HepG2 (cell line): Measurements from ENCODE around the gene GFRA1. TPM values are rescaled to one million over a fixed set of nuclear protein-coding genes. Genes with fewer than 3 reads are reported as not detected.

ENCODE experiments used
- ATAC-seq: fragments of 200-7000 bp; cut with Tn5 transposase; 3 replicates; pipeline ENCODE4 v1.9.1; 2020; ENCODE audit warnings: mild to moderate bottlenecking, moderate library complexity
- BruUV-seq: library from RNA; stranded (reverse); fragments of 400-500 nt; replicated peaks from 2 replicates; lab custom pipeline; 2021; lab: Mats Ljungman, UMichigan
- CTCF ChIA-PET: fragments of 300-600 bp; formaldehyde crosslinking; extraction: SDS; loops from one replicate; lab custom pipeline; 2021; ENCODE audit warnings: low total read pairs, inconsistent platforms, low intra/inter-chr PET ratio; lab: Yijun Ruan, JAX
- POLR2A ChIA-PET: fragments of 350-600 bp; sonication (Branson Sonifier 250); formaldehyde crosslinking; loops from one replicate; lab custom pipeline; 2020; ENCODE audit warnings: antibody characterized with exemption, inconsistent platforms; lab: Yijun Ruan, JAX
- DNase-seq: peaks from one replicate; pipeline ENCODE4 v3.0.0-alpha.2; 2015; ENCODE audit warnings: low spot score
- FAIRE-seq: peaks from 3 replicates; lab custom pipeline; 2011; peaks lifted over from hg19 to GRCh38; lab: Jason Lieb, UNC
- H2AFZ ChIP-seq: one replicate; pipeline ENCODE4 v1.6.1; 2011; ENCODE audit warnings: low read length, inconsistent platforms
- H3K27ac ChIP-seq: fragments of 300-600 bp; 3 replicates; pipeline ENCODE4 v1.8.0; 2011; ENCODE audit warnings: mixed run types, mild to moderate bottlenecking, mixed read lengths, low read length, inconsistent platforms; ENCODE audit not compliant: insufficient read depth; ENCODE audit errors: extremely low read length
- H3K27me3 ChIP-seq, 2 experiments: fragments of 200-600 bp in 1 of 2; 2 replicates in 1 of 2; 3 replicates in 1 of 2; pipeline versions ENCODE4 v1.6.0 to v1.8.0; 2011; ENCODE audit warnings: low read length in 2 of 2, mild to moderate bottlenecking in 2 of 2, moderate library complexity in 2 of 2, inconsistent platforms in 1 of 2; ENCODE audit not compliant: insufficient read depth in 2 of 2, control insufficient read depth in 1 of 2
- H3K36me3 ChIP-seq, 2 experiments: fragments of 200-600 bp in 1 of 2; replicated peaks in 1 of 2; 2 replicates in 1 of 2; 3 replicates in 1 of 2; pipeline versions ENCODE4 v1.5.1 to v1.8.0; 2011; ENCODE audit warnings: low read length in 2 of 2, inconsistent platforms in 1 of 2; ENCODE audit not compliant: insufficient read depth in 2 of 2, control insufficient read depth in 1 of 2
- H3K4me1 ChIP-seq: 2 replicates; pipeline ENCODE4 v1.5.1; 2012; ENCODE audit warnings: low read length, inconsistent platforms; ENCODE audit not compliant: insufficient read depth
- H3K4me2 ChIP-seq: 2 replicates; pipeline ENCODE4 v1.6.0; 2011; ENCODE audit warnings: low read depth, low read length, inconsistent platforms
- H3K4me3 ChIP-seq, 3 experiments: fragments of 200-600 bp in 1 of 3; sonication (generic), shearing (Covaris generic) in 1 of 3; replicated peaks in 1 of 3; 2 replicates each; pipeline ENCODE4 v1.5.1; 2011 to 2016; ENCODE audit warnings: low read length in 3 of 3, inconsistent platforms in 2 of 3, low read depth in 2 of 3, mild to moderate bottlenecking in 2 of 3, control low read depth in 1 of 3, mixed read lengths in 1 of 3; ENCODE audit not compliant: insufficient read depth in 1 of 3
- H3K79me2 ChIP-seq: one replicate; pipeline ENCODE4 v1.6.1; 2011; ENCODE audit warnings: low read length, inconsistent platforms; ENCODE audit not compliant: insufficient read depth
- H3K9ac ChIP-seq: 2 replicates; pipeline ENCODE4 v1.6.0; 2011; ENCODE audit warnings: mild to moderate bottlenecking, low read depth, low read length, inconsistent platforms; ENCODE audit not compliant: insufficient read depth
- H3K9me3 ChIP-seq: 2 replicates; pipeline ENCODE4 v1.5.1; 2012; ENCODE audit warnings: mild to moderate bottlenecking, low read length
- H4K20me1 ChIP-seq: 2 replicates; pipeline ENCODE4 v1.6.0; 2011; ENCODE audit warnings: inconsistent platforms, mild to moderate bottlenecking, low read length, moderate library complexity; ENCODE audit not compliant: insufficient read depth
- AKAP8 ChIP-seq: sonication (generic); formaldehyde crosslinking; IDR thresholded peaks from 2 replicates; pipeline ENCODE4 v1.5.1; 2020; ENCODE audit warnings: mild to moderate bottlenecking, missing genetic modification reagents
- ARNT ChIP-seq: fragments of 450-650 bp; IDR thresholded peaks from 2 replicates; pipeline ENCODE4 v1.6.1; 2017
- CEBPZ ChIP-seq: IDR thresholded peaks from 2 replicates; pipeline ENCODE4 v1.6.1; 2012; ENCODE audit warnings: low read length, improper control_type of control experiment
- FOXC1 ChIP-seq: sonication (generic); formaldehyde crosslinking; IDR thresholded peaks from 2 replicates; pipeline ENCODE4 v1.8.0; 2022; ENCODE audit warnings: mild to moderate bottlenecking, missing genetic modification reagents, borderline replicate concordance
- ZBTB3 ChIP-seq: sonication (generic); formaldehyde crosslinking; IDR thresholded peaks from 2 replicates; pipeline ENCODE4 v1.4.0; 2020; ENCODE audit warnings: low read depth, mild to moderate bottlenecking, moderate library complexity, missing genetic modification reagents, borderline replicate concordance
- ZBTB42 ChIP-seq: sonication (generic); formaldehyde crosslinking; IDR thresholded peaks from 2 replicates; pipeline ENCODE4 v1.5.0; 2020; ENCODE audit warnings: mild to moderate bottlenecking, missing genetic modification reagents
- ZFP36L2 ChIP-seq: sonication (generic); formaldehyde crosslinking; IDR thresholded peaks from 2 replicates; pipeline ENCODE4 v1.4.0; 2020; ENCODE audit warnings: missing genetic modification reagents
- ZGPAT ChIP-seq: IDR thresholded peaks from 2 replicates; pipeline ENCODE4 v1.6.1; 2016; ENCODE audit warnings: mild to moderate bottlenecking
- ZNF503 ChIP-seq: sonication (generic); formaldehyde crosslinking; IDR thresholded peaks from 2 replicates; pipeline ENCODE4 v1.4.0; 2020; ENCODE audit warnings: missing genetic modification reagents
- ZNF761 ChIP-seq: sonication (generic); formaldehyde crosslinking; conservative IDR thresholded peaks from 2 replicates; pipeline ENCODE4 v1.4.0; 2020; ENCODE audit warnings: mild to moderate bottlenecking, missing genetic modification reagents
- ZSCAN12 ChIP-seq: sonication (generic); formaldehyde crosslinking; IDR thresholded peaks from 2 replicates; pipeline ENCODE4 v1.9.0; 2021; ENCODE audit warnings: mild to moderate bottlenecking, missing genetic modification reagents
- WGBS: methylation state at CpG from one replicate; pipeline ENCODE4 v1.1.6; 2017; ENCODE audit warnings: low lambda C conversion rate; 5-methylcytosine and 5-hydroxymethylcytosine counted together
- in situ Hi-C: cut with HindIII; loops from 2 replicates; pipeline ENCODE4 v1.10.0; 2017; ENCODE audit warnings: low pct_unique_long_range_greater_than_20kb; ENCODE audit not compliant: extremely low pct_ligation_motif_present
- intact Hi-C: fragments of 100-400 bp; cut with micrococcal nuclease; formaldehyde crosslinking; loops from one replicate; pipeline ENCODE4 v1.10.0; 2022; ENCODE audit not compliant: unreplicated experiment
- polyA plus RNA-seq, 8 experiments: library from polyadenylated mRNA; depleted of rRNA in 3 of 8; stranded (reverse) in 7 of 8; unstranded in 1 of 8; fragments of >200 nt; fragmentation: Illumina TruSeq in 4 of 8; extraction: Trizol in 4 of 8; gene quantifications; 2 replicates each; pipeline versions ENCODE4 v1.2.1 to v1.2.3, GENCODE V29; 2011 to 2016; ENCODE audit warnings: low read depth in 4 of 8, missing spikeins in 1 of 8, mixed read lengths in 1 of 8; ENCODE audit not compliant: insufficient read depth in 1 of 8
- total RNA-seq, 5 experiments: library from RNA; depleted of rRNA; stranded (reverse); fragments of >200 nt; fragmentation: Illumina TruSeq; extraction: Trizol; gene quantifications; 2 replicates each; pipeline ENCODE4 v1.2.3, GENCODE V29; 2016; ENCODE audit warnings: low read depth in 1 of 5
- TF ChIP-seq, protein P1 (sequence below): sonication (generic); formaldehyde crosslinking; IDR thresholded peaks from 2 replicates; pipeline ENCODE4 v1.8.1; 2023; ENCODE audit warnings: mild to moderate bottlenecking, missing genetic modification reagents, borderline replicate concordance
- TF ChIP-seq, protein P2 (sequence below): sonication (generic); formaldehyde crosslinking; IDR thresholded peaks from 2 replicates; pipeline ENCODE4 v1.5.0; 2020; ENCODE audit warnings: missing genetic modification reagents, mild to moderate bottlenecking, borderline replicate concordance
- TF ChIP-seq, protein P3 (sequence below): sonication (generic); formaldehyde crosslinking; IDR thresholded peaks from 2 replicates; pipeline ENCODE4 v1.4.0; 2020; ENCODE audit warnings: missing genetic modification reagents, mild to moderate bottlenecking, borderline replicate concordance

Gene GFRA1
- total and polyA plus RNA-seq, 2 of the 13 experiments (the other 11 are each of a cell fraction or from before 2014, with no cell fraction given), result not detected

DNA sequence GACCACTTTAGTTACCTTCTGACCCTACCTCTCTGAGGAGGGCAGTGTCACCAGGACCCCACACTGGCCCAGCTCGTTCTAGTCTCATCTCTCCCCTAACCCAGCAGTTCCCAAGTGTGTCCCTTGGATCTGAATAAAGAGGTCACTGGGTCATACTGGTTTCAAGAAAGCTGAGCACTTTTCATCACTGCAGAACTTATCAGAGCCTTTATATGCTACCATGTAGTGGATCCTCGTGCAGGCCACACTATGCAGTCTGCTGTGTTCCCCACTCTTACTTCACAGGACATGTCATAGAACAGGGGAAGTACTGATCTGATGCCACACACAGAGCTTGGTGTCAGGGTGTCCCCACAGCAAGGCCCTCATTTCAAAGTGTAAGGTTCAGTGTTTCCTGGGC, 113.8 kb downstream of the GFRA1 start:
- DNase-seq (no peak), FAIRE-seq (no peak), ATAC-seq (no peak)
- Histone ChIP-seq H3K9me3 (peaks cover 7% of the 10 kb centered on the region; the same call in 1 of the 2 replicates), H3K27me3 (no peaks in the 10 kb centered on the region), H4K20me1 (no peaks in the 10 kb centered on the region), H3K27ac (no peak overlapping the region), H3K4me2 (no peak overlapping the region), H3K4me1 (no peaks in the 10 kb centered on the region), H3K4me3 (no peak overlapping the region), H3K79me2 (no peaks in the 10 kb centered on the region), H3K36me3 (no peaks in the 10 kb centered on the region), H2AFZ (no peak overlapping the region), H3K9ac (no peak overlapping the region)
- WGBS, result 0% methylated on average over 1 of the region's 2 CpGs
- ChIA-PET CTCF (no interaction called here), POLR2A (no interaction called here)
- no TSS peak for BruUV-seq
- in situ Hi-C loops (no loop called here), intact Hi-C loops (no loop called here)
- TF ChIP-seq AKAP8 (CRISPR knock-in tag), result no peak
- TF ChIP-seq, protein P1, sequence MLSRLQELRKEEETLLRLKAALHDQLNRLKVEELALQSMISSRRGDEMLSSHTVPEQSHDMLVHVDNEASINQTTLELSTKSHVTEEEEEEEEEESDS (CRISPR knock-in tag), result no peak
- no peak for TF ChIP-seq ZNF503 (CRISPR knock-in tag)
- no peak for TF ChIP-seq ARNT
- no peak for TF ChIP-seq FOXC1 (CRISPR knock-in tag)
- no peak for TF ChIP-seq ZBTB42 (CRISPR knock-in tag)
- no peak for TF ChIP-seq ZNF761 (CRISPR knock-in tag)
- no peak for TF ChIP-seq CEBPZ
- no peak for TF ChIP-seq ZFP36L2 (CRISPR knock-in tag)
- TF ChIP-seq ZGPAT, result no peak
- TF ChIP-seq, protein P2, sequence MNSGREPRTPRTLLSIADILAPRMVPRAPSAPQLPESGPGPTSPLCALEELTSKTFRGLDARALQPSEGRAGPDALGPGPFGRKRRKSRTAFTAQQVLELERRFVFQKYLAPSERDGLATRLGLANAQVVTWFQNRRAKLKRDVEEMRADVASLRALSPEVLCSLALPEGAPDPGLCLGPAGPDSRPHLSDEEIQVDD (CRISPR knock-in tag), result no peak
- TF ChIP-seq ZSCAN12 (CRISPR knock-in tag), result no peak
- TF ChIP-seq ZBTB3 (CRISPR knock-in tag), result no peak
- TF ChIP-seq, protein P3, sequence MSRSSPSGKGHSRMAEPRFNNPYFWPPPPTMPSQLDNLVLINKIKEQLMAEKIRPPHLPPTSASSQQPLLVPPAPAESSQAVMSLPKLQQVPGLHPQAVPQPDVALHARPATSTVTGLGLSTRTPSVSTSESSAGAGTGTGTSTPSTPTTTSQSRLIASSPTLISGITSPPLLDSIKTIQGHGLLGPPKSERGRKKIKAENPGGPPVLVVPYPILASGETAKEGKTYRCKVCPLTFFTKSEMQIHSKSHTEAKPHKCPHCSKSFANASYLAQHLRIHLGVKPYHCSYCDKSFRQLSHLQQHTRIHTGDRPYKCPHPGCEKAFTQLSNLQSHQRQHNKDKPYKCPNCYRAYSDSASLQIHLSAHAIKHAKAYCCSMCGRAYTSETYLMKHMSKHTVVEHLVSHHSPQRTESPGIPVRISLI, result no peak
